Urothelium cell line (cell line): Measurements from ENCODE around the gene ZBTB7C.
A peak's percentile ranks its signal among the peaks of the same experiment; 100 is the strongest.

Experiments
- DNase-seq: peaks from one replicate; pipeline ENCODE4 v3.0.0; 2011; ENCODE audit warnings: low spot score, mixed read lengths
- FAIRE-seq: peaks from 2 replicates; lab custom pipeline; 2011; peaks lifted over from hg19 to GRCh38; lab: Jason Lieb, UNC

ZBTB7C gene

DNA sequence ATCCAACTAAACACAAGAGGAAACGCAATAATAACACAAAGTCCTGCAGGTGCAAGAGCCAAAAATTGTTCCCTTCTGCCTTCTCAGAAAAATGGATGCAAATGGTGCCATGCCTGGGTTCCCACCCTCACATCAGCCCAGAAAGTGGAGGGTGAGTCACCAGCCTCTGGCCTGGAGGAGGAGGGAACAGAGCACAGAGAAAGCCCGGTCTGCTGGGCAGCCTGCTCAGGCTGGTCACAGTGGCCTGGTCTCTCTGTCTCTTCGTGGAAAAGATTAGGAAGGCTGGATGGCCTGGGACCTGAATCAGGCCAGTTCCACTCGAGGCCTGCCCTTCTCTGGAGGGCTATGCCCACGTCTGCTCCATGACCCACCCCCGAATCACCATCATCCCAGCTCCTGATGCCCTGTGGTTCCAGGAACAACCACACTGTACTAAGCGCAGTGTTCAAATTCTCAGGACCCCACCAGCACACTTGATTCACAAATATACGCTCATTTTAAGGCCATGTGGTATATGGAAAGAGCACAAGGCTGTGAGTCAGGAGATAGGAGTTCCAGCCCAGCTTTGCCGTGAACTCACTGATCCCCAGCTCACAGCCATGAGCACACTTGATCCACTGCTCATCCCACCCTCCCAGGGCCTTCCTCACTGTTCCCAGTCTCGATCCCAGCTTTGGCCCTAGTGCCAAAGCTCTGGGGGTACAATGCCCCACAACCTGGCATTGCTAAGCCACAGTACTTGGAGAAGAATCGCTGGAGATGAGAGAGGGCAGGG is 82.1 kb downstream of the ZBTB7C start:
- DNase-seq = peak; percentile 60
- no peak for FAIRE-seq

- no peak for DNase-seq
- FAIRE-seq = no peak
These were observed 84.0 kb downstream of the ZBTB7C start for GRCh38 chr18:48325115-48325665.

GRCh38 chr18:48324651-48325050 is 84.5 kb downstream of the ZBTB7C start:
- FAIRE-seq (no peak), DNase-seq (no peak)

- DNase-seq = no peak
These were observed 86.0 kb downstream of the ZBTB7C start for GRCh38 chr18:48323151-48323550.

GRCh38 chr18:48321536-48321935 is 87.6 kb downstream of the ZBTB7C start:
- DNase-seq = no peak
- FAIRE-seq = no peak

More at GRCh38 chr18:48323151-48323550, 86.0 kb downstream of the ZBTB7C start:
- no peak for FAIRE-seq

DNA sequence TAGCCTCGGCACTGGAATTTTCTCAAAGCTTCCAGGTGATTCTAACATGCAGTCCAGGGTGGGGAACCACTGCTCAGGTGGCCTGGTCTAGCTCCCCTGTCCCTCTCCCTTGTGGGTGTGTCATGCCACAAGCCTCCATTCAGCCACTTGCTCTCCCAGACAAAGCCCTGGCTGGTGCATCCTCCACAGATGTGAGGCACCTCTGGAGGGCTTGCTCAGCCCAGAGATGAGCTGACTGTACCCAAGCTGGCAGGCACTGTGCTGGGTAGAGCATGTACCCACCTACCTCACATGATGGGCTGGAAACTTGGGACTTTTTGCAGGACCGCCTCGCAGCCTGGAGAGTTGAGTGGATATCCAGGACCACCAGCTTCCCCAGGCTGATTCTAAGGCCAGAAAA is 88.1 kb downstream of the ZBTB7C start:
- no peak for DNase-seq
- FAIRE-seq = no peak

DNA sequence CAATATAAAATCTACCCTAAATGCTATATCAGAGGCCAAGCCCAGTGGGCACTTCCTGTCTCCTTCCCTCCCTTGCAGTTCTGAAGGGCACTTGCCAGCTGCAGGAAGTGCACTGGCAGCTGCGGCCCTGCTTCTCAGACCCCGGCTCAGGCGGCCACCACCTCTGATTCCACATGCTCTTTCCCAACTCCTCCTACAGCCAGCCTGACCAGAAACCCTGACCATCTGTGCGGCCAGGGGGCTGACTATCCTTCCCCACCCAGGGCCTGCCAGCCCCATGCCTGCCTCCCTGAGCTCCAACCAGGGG is 88.6 kb downstream of the ZBTB7C start:
- FAIRE-seq (no peak), DNase-seq (no peak)

GRCh38 chr18:48319801-48320638 is 89.2 kb downstream of the ZBTB7C start:
- DNase-seq = no peak
- FAIRE-seq = no peak

DNA sequence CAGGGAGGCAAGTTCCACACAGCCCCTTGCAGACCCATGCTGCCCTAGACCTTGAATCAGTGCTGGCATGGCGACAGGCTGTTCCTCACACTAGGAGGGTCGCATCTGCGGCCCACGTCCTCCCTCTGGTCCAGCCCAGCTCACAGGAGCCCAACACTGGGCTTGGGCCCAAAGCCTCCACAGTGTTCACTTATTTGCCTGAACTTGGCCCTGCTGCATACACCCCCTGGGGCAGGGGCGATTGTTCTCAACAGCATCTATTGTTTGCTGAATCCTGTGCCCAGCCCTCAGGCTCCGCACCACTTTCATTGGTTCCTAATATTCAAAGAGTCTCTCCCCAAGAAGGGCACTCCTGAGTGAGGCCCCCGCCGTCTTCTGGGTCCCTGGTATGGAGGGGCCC is 90.7 kb downstream of the ZBTB7C start:
- FAIRE-seq (no peak), DNase-seq (no peak)

DNA sequence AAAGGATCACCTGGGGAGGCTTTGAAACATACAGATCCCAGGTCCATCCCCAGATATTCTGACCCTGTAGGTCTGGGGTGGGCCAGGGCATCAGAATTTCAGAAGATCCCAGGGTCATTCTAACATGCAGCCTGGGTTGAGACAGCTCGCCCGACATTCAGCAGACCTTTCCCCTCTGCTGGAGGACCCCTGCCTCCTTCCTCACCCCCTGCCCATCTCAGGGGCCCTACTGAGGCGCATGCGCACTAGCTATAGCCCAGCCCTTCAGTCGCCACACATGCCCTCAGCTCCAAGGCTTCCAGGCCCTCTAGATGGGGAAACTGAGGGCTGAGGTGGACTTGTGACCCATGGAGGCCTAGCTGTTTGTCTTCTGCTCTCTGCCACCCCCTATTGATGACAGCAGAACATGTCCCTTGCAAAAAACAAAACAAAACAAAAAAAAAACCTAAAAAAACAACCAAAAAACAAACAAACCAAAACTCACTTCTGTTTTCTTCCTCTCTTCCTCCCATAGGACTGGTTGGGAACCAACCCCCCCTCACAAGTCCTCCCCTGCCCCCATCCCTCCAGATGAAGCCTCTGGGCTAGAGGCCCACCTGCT is 91.3 kb downstream of the ZBTB7C start:
- DNase-seq (no peak), FAIRE-seq (no peak)

GRCh38 chr18:48316177-48316576 is 93.0 kb downstream of the ZBTB7C start:
- FAIRE-seq = no peak
- no peak for DNase-seq

DNA sequence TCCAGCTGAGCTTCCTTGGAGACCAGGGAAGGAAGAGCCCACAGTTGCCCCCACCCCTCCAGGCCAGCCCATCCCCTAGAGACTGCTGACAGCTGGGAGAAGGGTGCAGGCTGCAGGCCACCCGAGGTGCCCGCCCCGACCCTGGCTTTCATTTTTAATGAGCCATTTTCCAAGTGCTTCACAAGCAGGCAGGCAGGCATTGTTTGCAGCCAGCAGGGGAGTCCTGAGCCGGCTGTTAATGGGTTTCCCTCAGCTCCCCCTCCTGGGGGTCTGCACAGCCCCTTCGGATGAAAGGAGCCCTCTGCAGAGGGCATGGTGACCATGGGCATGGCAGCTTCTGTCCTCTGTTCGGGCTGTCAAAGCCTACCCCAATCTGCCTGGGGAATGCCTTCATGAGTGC is 94.5 kb downstream of the ZBTB7C start:
- FAIRE-seq (no peak), DNase-seq (no peak)

DNA sequence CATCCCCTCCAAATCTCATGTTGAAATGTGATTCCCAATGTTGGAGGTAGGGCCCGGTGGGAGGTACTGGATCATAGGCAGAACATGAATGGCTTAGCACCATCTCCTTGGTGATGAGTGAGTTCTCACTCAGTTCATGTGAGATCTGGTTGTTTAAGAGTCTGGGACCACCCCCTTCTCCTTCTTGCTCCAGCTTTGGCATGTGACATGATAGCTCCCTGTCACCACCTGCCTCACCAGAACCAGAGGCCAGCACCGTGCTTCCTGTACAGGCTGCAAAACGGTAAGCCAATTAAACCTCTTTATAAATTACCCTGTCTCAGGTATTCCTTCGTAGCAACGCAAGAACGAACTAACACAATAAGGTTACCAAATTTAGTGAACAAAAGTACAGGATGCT is 95.4 kb downstream of the ZBTB7C start:
- FAIRE-seq (no peak), DNase-seq (no peak)

DNA sequence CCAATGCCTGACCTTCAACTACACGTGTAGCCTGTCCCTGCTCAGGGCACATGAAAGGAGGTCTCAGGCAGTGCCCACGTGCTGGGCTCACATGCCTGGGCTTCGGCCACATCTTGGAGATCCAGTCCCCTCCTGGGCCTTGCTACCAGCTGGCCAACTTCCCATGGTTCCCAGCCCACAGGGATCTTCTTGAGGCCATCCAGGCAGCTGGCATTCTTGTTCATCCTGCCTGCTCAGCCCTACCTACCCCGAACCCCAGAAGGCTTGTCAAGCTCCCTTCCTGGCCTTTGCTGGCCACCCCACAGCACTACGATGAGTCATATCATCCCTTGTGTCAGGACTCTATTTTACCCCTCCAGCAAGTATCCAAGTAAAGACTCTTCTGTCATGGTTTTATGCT is 97.1 kb downstream of the ZBTB7C start:
- FAIRE-seq = no peak
- DNase-seq = no peak

GRCh38 chr18:48310999-48311398 is 98.2 kb downstream of the ZBTB7C start:
- no peak for DNase-seq
- FAIRE-seq = no peak

DNA sequence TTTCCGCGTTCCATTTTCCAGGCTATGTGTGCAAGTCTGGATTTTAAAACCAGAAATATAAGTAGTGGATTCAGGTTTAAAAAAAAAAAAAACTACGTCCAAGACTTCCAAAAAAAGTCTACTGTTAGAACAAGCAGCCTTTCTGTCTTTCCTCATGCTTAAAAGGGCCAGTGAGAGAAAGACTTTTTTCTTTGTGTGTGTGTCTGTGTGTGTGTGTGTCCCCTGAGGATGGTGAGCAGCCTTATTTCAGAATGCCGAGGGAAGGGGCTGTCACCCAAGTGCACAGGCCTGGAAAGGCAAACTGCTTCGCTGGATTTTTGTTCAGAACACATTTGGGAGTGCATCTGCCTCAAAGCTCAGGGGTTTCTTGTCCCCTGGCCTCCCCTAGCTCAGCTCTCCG is 98.8 kb downstream of the ZBTB7C start:
- no peak for DNase-seq
- no peak for FAIRE-seq

GRCh38 chr18:48308755-48309575 is 100.2 kb downstream of the ZBTB7C start:
- no peak for DNase-seq
- no peak for FAIRE-seq

- FAIRE-seq (no peak), DNase-seq (no peak)
These were observed 101.1 kb downstream of the ZBTB7C start for GRCh38 chr18:48308027-48308635.

DNA sequence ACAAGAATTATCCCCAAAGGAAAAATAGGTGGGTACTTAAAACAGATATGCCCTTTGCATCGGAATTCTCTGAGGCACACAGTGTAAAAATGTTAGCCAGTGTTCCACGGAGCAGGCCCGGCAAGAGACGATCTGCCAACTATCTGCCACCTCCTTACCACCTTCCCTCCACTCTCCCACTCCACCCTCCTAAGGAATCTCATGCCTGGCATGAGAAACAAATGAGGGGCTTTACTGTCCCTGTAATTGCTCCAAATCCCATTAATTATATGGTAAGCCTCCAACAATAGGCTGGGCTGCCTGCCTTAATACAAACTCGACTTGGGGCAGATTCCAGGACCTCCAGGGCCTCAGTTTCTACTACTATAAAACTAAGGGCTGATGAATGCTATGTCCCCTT is 102.3 kb downstream of the ZBTB7C start:
- no peak for DNase-seq
- no peak for FAIRE-seq

DNA sequence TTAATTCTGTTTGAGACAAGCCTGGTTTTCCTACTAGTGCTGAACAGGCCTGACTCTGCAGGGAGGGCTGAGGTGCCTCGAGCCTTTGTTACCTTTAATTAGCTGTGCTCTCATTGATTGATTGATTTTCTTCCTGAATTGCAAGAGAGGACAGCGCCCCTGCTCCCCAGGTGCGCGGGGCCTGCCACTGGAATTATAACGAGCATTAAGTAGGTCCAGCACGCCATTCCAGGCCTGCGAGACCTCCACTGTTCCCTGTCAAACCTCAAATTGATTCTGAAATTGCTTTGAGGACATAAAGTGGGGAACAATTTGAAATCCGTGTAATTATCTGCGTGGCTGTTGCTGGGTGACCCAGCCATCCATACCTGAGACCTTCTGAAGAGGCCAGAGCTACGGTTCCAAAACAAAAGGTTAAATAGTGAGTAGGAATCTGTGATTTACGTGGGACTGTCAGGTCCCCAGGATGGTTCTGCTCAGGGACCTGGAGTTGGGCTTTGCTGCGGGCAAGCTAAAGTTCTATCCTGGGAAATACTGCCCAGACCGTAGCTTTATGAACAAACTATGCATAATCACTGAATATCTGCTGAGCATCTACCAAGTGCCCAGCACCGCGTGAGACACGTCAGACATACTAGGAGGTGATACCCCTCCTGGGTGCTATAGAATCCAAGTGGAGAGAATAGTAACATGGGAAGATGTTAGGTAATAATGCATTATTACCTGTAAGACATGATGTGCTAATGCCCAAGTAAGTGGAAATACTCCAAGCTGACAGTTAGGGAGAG is 104.1 kb downstream of the ZBTB7C start:
- DNase-seq (no peak), FAIRE-seq (no peak)
